Fibroblast of skin of left biceps (primary cell): Measurements from ENCODE around the gene GGCX.
"Not testable (repeated sequence)": the region's sequence is repeated elsewhere in the genome, so short reads cannot be mapped to it uniquely, and the experiment has no call there.

Experiments used
- DNase-seq, 2 experiments: peaks; one replicate each; pipeline ENCODE4 v3.0.0-alpha.2; 2013; ENCODE audit warnings: low read depth in 2 of 2

Gene GGCX

DNA sequence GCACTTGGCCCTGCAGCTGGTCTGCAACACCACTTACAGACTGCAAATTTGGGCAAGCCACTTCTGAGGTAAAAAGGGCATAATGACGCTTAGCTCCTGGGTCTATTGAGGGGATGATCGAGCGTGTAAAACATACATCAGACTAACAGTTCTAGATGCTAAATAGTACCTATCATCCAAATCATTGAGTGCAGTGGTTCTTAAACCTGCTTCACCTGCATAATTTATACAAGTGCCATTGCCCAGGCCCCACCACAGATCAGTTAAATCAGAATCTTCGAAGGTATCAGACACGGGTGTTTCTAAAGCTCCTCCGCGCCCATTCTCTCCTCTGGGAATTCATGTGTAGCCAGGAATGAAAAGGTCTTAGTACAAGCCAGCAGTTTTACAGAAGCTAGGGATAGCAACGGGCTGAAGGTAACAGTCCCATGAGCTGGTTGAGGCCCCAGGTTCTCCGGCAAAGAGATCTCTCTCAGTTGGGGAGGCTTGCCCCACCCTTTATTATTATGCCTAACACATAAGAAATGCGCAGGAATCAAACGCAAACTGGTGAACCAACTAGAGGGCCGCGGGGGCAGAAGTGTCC, 33.5 kb upstream of the GGCX start:
- DNase-seq: no peak

GRCh38 chr2:85593023-85593422, 31.7 kb upstream of the GGCX start:
- no peak for DNase-seq

DNA sequence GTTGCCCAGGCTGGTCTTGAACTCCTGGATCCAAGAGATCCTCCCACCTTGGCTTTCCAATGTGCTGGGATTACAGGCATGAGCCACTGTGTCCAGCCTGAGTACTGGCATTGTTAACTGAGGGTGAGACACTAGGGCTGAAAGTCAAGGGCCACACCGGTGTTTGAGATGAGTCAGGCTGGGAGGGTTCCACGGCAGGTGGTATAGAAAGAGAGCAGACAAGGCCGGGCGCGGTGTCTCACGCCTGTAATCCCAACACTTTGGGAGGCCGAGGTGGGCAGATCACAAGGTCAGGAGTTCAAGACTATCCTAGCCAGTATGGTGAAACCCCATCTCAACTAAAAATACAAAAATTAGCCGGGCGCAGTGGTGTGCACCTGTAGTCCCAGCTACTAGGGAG, 31.0 kb upstream of the GGCX start:
- not testable (repeated sequence) for DNase-seq

- DNase-seq: no peak
Observed at GRCh38 chr2:85591563-85591962, 30.3 kb upstream of the GGCX start.

- no peak for DNase-seq
Observed at GRCh38 chr2:85590950-85591349, 29.7 kb upstream of the GGCX start.

DNA sequence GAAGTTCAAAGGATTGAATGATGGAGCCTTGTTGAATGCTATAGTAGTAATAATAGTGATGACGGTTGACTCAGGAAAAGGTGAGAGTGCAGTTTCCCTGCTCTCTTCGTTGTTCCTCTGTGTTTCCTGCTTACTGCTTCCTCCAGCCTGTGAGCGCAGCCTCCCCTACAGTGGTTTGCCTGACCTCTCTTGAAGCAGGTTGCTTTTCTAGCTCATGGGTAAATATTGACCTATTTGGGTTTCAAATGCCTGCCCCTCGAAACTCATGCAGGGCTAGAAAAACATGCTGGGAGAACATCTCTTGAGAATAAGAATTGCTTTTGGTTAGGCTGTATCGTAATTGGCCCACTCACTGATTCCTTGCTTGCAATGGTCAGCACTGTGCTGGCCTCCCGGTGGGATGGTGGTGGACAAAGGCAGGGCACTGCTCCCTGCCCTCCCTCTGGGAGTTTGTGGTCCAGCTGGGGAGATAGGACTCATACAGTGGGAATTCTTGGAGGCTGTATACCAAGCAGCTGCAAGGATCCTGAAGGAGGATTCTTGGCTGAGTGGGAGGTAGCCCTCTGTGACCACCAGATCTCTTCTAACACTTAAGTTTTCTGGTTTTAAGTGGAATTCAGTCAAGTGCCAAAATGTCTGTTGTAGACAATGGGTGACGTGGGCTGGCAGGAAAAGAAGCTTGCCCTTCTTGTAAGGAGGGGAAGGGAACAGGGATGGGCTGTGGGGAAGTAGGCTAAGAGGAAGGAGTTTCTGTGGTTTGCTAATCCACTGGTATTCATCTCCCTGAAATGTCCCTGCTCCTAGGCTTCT, 28.9 kb upstream of the GGCX start:
- peak; percentile 45 to 51 for DNase-seq

GRCh38 chr2:85589181-85589580, 27.9 kb upstream of the GGCX start:
- DNase-seq: no peak

GRCh38 chr2:85588645-85589044, 27.4 kb upstream of the GGCX start:
- DNase-seq: no peak

DNA sequence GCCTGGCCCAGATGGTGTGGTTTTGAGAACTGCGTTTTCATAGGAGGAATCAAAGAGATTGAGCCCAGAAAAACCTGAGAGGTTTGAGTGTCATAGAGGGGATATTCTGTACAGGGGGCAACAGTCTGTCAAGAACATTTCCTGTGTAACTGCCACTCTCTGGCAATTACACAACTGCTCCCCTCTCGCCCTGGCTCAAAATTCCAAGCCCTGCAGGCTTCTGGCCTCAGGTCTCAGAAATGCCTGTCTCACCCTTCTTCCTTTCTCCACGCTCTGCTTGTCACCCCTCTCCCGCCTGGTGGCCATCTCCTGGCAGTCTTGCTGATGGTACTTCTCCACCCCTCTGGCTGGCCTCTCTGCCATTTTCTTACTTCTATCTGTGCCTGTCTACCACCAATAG, 26.9 kb upstream of the GGCX start:
- DNase-seq: no peak

DNA sequence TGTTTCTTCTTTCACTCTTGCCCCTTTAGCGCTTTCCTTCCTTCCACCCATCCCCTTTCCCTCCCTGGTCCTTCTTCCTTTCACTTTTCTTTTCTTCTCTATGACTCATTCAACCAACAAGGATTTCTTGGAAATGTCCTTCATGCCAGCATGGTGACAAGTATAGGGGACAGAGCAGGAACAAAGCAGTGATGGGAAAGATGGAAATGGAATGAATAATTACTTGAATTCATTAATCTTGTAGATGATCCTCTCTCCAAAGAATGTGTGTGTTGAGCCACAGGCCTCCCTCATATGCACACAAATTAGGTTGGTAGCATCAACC, 24.4 kb upstream of the GGCX start:
- no peak for DNase-seq

- no peak for DNase-seq
Observed at GRCh38 chr2:85584857-85585780, 23.8 kb upstream of the GGCX start.

- no peak for DNase-seq
Observed at GRCh38 chr2:85584354-85584856, 23.1 kb upstream of the GGCX start, which contains the start of gene VAMP5. Gene VAMP5 (plus strand): TSS chr2:85584431. CDS start chr2:85584491, 60 bp downstream.

- DNase-seq: no peak
Observed at GRCh38 chr2:85583667-85584353, 22.5 kb upstream of the GGCX start.

GRCh38 chr2:85582492-85582891, 21.2 kb upstream of the GGCX start:
- no peak for DNase-seq

- DNase-seq: no peak
Observed at GRCh38 chr2:85580206-85580605, 18.9 kb upstream of the GGCX start.

GRCh38 chr2:85579266-85579935, 18.1 kb upstream of the GGCX start:
- DNase-seq: no peak

DNA sequence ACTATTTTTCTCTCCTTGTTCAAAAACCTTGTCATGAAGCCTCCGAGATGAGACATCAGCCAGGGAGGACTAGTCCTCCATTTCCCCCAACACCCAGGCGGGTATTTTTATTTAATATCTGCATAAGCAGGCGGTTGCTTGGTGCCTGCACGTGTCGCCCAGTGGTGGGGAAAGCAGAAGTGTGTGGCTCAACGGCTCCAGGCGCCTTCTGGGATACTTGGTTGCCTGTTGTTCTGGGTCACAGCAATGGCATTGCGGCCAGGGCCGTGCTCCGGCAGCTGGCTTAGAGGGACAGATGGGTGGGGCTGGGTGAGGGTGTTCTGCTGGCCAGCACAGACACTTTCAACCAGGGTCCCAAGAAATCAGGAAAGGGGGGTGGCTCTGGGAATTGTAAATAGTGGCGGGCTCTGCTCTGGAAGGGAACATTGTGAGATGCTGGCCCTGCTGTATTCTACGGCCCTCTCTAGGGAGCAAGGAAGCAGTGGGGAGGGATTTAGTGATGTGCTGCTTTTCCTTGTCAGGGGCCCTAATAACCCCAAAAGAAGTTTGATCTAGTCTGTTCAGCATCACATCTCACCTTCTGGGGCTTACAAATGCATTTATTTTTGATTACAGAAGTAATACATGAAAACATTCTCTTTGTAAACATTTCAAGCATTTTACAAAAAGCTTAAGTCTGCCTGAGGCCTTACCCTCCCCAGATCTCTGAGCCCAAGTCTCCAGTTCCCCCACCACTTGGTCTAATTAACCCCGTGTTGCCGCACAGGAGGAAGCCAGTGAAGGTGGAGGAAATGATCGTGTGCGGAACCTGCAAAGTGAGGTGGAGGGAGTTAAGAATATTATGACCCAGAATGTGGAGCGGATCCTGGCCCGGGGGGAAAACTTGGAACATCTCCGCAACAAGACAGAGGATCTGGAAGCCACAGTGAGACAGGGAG, 17.2 kb upstream of the GGCX start:
- no peak for DNase-seq

DNA sequence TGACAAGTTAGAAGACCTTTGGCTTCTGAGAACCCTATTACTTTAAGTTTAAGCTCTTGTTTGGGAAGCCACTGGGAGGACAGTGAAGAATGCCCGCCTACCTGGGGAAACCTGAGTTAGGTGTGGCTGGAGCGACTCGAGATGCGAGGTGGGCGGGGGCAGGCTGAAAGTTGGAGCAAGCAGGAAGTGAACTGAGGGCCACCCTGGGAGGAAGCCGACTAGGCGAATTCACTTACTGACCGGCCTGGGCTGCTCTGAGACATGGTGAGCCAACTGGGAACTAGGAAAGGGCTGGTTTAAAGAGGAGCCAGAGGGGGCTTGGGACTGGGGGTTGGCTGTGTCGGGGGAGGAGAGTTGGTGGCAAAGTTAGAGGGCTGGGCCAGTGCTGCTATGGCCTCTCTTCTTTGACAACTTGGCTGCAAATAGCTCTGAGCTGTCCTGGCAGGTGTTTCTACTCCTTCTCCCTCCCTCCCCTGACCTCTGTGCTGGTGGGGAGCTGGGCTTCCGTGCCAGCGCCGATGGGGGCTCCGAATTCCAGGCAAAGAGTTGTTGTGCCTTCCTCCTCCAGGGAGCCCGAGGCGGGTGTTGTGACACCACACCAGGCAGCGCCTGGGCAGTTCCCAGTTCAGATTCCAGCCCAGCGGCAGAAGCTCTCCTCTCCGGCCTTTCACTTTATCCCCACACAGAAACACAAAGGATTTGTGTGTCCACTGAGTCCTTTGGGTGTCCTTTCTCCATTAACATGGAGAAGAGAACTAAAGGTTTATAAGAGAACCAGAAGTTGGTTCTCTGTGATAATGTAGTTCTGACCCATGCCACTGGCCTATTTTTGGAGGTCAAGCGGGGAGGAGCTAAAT, 16.3 kb upstream of the GGCX start, which contains the start of gene VAMP8:
Gene VAMP8, plus strand, starts transcription at position 201 of the 857 bp plus-strand sequence. Its CDS starts 61 bp downstream, at position 262.
- DNase-seq: no peak

DNA sequence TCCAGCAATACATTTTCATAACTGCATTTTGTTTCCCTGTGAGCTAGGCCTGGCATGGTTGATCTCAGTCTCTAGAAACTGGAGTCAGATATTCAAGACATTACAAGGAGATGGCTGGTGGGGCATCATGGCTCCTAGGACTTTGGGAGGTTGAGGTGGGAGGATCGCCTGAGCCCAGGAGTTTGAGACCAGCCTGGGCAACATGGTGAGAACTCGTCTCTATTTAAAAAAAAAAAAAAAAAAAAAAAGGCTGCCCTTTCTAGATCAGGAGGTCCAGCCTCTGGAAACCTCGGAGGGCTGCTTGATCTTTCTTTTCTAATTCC, 15.7 kb upstream of the GGCX start:
- DNase-seq: no peak
